Parathyroid adenoma (tissue), 2 donors: ENCODE results near the gene TBL2.

Experiments used
- H2AFZ ChIP-seq: fragments of 300-600 bp; sonication (generic); one replicate; pipeline ENCODE4 v1.7.0; 2017; ENCODE audit warnings: antibody characterized with exemption, mild to moderate bottlenecking
- H3K27ac ChIP-seq: fragments of 300-600 bp; sonication (generic); one replicate; pipeline ENCODE4 v1.7.0; 2017
- H3K27me3 ChIP-seq: fragments of 300-600 bp; sonication (generic); one replicate; pipeline ENCODE4 v1.7.0; 2017; ENCODE audit warnings: low read length; ENCODE audit not compliant: control insufficient read depth, insufficient read depth
- H3K36me3 ChIP-seq: fragments of 300-600 bp; sonication (generic); one replicate; pipeline ENCODE4 v1.7.0; 2017; ENCODE audit warnings: low read length; ENCODE audit not compliant: control insufficient read depth, insufficient read depth
- H3K4me1 ChIP-seq: fragments of 300-600 bp; sonication (generic); one replicate; pipeline ENCODE4 v1.7.0; 2017; ENCODE audit warnings: control low read depth
- H3K4me2 ChIP-seq: fragments of 300-600 bp; sonication (generic); one replicate; pipeline ENCODE4 v1.7.0; 2017; ENCODE audit warnings: low read length
- H3K4me3 ChIP-seq: fragments of 300-600 bp; sonication (generic); one replicate; pipeline ENCODE4 v1.7.0; 2017; ENCODE audit warnings: low read depth, low read length
- H3K79me2 ChIP-seq: fragments of 300-600 bp; sonication (generic); one replicate; pipeline ENCODE4 v1.7.0; 2017; ENCODE audit warnings: control low read depth
- H3K9ac ChIP-seq: fragments of 300-600 bp; sonication (generic); one replicate; pipeline ENCODE4 v1.7.0; 2017; ENCODE audit warnings: mild to moderate bottlenecking
- H3K9me3 ChIP-seq: fragments of 300-600 bp; sonication (generic); one replicate; pipeline ENCODE4 v1.7.0; 2017; ENCODE audit warnings: low read length; ENCODE audit not compliant: control insufficient read depth
- TF ChIP-seq, protein P1 (sequence below): fragments of 300-600 bp; sonication (generic); IDR thresholded peaks from one replicate; pipeline ENCODE4 v1.7.0; 2017; ENCODE audit warnings: antibody characterized with exemption, mild to moderate bottlenecking
- donor health status: primary hyperparathyroidism.

Gene TBL2

GRCh38 chr7:73522105-73522872 lies 56.1 kb downstream of the TBL2 start, which contains the start of gene BAZ1B:
Gene BAZ1B, minus strand, starts transcription at chr7:73522293. Its CDS starts 360 bp downstream, at chr7:73521933.
- peaks cover 16% of the 10 kb centered on the region for H3K79me2 ChIP-seq
- peaks cover 10% of the 10 kb centered on the region for H3K4me1 ChIP-seq
- no peaks in the 10 kb centered on the region for H3K36me3 ChIP-seq
- H3K27me3 ChIP-seq: no peaks in the 10 kb centered on the region
- no peaks in the 10 kb centered on the region for H3K9me3 ChIP-seq
- peak within 1 kb of the TSS; percentile 83 for H3K4me2 ChIP-seq
- peak within 1 kb of the TSS; percentile 93 for H2AFZ ChIP-seq
- peak within 1 kb of the TSS; percentile 80 for H3K4me3 ChIP-seq
- TF ChIP-seq, protein P1, sequence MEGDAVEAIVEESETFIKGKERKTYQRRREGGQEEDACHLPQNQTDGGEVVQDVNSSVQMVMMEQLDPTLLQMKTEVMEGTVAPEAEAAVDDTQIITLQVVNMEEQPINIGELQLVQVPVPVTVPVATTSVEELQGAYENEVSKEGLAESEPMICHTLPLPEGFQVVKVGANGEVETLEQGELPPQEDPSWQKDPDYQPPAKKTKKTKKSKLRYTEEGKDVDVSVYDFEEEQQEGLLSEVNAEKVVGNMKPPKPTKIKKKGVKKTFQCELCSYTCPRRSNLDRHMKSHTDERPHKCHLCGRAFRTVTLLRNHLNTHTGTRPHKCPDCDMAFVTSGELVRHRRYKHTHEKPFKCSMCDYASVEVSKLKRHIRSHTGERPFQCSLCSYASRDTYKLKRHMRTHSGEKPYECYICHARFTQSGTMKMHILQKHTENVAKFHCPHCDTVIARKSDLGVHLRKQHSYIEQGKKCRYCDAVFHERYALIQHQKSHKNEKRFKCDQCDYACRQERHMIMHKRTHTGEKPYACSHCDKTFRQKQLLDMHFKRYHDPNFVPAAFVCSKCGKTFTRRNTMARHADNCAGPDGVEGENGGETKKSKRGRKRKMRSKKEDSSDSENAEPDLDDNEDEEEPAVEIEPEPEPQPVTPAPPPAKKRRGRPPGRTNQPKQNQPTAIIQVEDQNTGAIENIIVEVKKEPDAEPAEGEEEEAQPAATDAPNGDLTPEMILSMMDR: peak; percentile 33
- H3K27ac ChIP-seq: peak within 1 kb of the TSS; percentile 90
- peak within 1 kb of the TSS; percentile 40 for H3K9ac ChIP-seq

- Histone ChIP-seq H2AFZ (peak overlapping the region; percentile 93), H3K27me3 (no peaks in the 10 kb centered on the region), H3K4me2 (peak overlapping the region; percentile 83), H3K9ac (peak overlapping the region; percentile 40), H3K27ac (peak overlapping the region; percentile 90), H3K36me3 (no peaks in the 10 kb centered on the region), H3K4me1 (peaks cover 10% of the 10 kb centered on the region), H3K4me3 (peak overlapping the region; percentile 80), H3K79me2 (peaks cover 22% of the 10 kb centered on the region), H3K9me3 (no peaks in the 10 kb centered on the region)
- TF ChIP-seq, protein P1: no peak
Observed at GRCh38 chr7:73521636-73522104, 56.7 kb downstream of the TBL2 start.

DNA sequence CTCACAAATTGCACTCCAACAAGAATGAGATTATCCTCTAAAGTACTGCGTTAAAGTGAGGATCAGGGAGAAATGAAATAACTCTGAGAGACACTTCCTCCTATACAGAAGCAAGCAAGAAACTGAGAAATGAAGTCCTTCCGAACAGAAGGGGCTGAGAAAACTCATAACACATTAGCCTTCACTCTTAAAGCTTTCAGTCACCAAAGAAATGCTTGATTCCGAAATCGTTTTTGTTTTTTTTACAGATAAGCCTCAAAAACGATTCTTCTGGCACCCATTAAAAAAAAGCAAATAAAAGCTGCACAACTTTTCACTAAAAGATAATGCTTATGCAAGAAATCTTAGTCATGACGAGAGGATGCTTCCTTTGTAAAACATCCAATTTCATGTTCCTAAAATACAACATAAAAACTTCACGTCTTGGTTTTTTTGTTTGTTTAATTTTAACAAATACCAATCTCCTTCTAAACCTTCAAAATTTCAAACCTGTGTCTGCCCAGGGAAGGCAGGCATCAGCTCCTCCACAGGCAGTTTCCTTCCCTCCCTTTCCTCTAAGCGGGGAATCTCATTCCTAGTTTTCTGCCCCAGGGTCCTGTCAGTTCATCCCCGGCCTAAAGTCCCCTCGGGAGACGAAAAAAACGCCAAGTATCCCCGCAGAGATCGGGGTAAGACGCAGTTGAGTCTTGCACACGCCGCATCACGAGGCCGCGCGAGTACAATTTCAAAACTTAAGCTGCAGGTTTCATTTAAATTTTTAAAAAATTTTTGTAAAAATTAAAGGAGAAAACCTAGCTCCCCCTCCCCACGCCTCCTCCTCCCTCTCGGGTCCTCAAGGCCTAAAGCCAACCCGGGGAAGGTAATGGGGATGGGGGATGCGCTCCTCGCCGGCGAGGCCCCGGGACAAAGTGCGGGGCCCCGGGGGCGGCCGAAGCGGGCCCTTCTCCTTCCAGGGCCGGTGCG lies 57.4 kb downstream of the TBL2 start:
- peak overlapping the region; percentile 90 for H3K27ac ChIP-seq
- peak overlapping the region; percentile 57 for H2AFZ ChIP-seq
- H3K4me1 ChIP-seq: peaks cover 10% of the 10 kb centered on the region
- H3K4me2 ChIP-seq: peak overlapping the region; percentile 76
- H3K9me3 ChIP-seq: no peaks in the 10 kb centered on the region
- no peaks in the 10 kb centered on the region for H3K27me3 ChIP-seq
- peak overlapping the region; percentile 80 for H3K4me3 ChIP-seq
- H3K9ac ChIP-seq: peak overlapping the region; percentile 40
- TF ChIP-seq, protein P1: no peak
- H3K79me2 ChIP-seq: peaks cover 27% of the 10 kb centered on the region
- no peaks in the 10 kb centered on the region for H3K36me3 ChIP-seq

GRCh38 chr7:73519867-73520672 lies 58.3 kb downstream of the TBL2 start:
- H3K27ac ChIP-seq: peak overlapping the region; percentile 17
- H3K9me3 ChIP-seq: no peaks in the 10 kb centered on the region
- H3K4me1 ChIP-seq: peaks cover 10% of the 10 kb centered on the region
- peak overlapping the region; percentile 76 for H3K4me2 ChIP-seq
- peaks cover 36% of the 10 kb centered on the region for H3K79me2 ChIP-seq
- H3K9ac ChIP-seq: no peak overlapping the region
- peak overlapping the region; percentile 80 for H3K4me3 ChIP-seq
- no peak overlapping the region for H2AFZ ChIP-seq
- TF ChIP-seq, protein P1: no peak
- H3K27me3 ChIP-seq: no peaks in the 10 kb centered on the region
- H3K36me3 ChIP-seq: no peaks in the 10 kb centered on the region
